Stimulated activated CD4-positive, alpha-beta T cell treated with anti-CD3 and anti-CD28 coated beads, Interleukin-12 subunit alpha, Interleukin-12 subunit beta, amount 100 ng/mL, for 4 hours (primary cell): Measurements from ENCODE around the gene SCD5.
"Not testable (repeated sequence)": the region's sequence is repeated elsewhere in the genome, so short reads cannot be mapped to it uniquely, and the experiment has no call there.

ENCODE experiments used
- DNase-seq: peaks from one replicate; pipeline ENCODE4 v3.0.0-alpha.2; 2020

Gene SCD5

GRCh38 chr4:82798168-82799005 lies at the start of gene SCD5:
Gene SCD5 (minus strand): TSS chr4:82798796. CDS start chr4:82798537, 259 bp downstream.
- peak; percentile 47 for DNase-seq

- no peak for DNase-seq
Measured at GRCh38 chr4:82842593-82842992, 44.0 kb upstream of the SCD5 start.

DNA sequence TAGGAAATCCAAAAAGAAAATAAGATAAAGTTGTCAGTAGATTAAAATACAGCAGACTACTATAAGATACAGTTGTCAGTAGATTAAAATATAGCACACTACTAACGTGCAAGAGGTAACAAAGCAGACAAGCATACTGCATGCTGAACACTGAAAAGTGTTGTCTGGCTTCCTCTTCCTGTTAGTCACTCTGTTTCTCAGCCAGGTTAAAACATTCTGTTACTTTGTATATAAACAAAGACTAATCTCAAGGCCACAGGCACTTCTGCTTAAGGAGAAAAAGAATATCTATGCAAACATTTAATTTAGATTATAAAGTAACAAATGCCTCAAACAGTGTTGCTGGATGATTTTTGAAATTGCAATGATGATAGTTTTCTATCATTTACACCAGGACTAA lies 41.0 kb upstream of the SCD5 start:
- no peak for DNase-seq

GRCh38 chr4:82833696-82834313 lies 35.2 kb upstream of the SCD5 start:
- no peak for DNase-seq

GRCh38 chr4:82833060-82833459 lies 34.5 kb upstream of the SCD5 start:
- DNase-seq: not testable (repeated sequence)

DNA sequence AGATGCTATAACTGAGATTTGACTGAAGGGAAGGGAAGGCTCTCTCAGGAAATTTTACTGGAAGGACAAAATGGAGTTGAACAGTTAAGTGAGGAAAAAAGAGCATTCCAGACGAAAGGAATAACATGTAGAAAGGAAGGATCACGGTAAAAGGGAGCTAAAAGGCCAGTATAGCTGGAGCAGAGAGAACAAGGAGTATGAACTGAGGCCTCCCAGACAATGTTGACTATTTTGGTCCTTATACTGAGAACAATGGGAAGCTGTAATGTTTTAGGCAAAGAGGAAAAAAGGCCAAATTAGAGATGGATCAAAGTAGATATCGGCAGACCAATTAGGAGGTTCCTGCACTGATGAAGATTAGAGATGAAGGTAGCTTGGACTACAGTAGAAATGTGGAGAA lies 26.8 kb upstream of the SCD5 start:
- no peak for DNase-seq

DNA sequence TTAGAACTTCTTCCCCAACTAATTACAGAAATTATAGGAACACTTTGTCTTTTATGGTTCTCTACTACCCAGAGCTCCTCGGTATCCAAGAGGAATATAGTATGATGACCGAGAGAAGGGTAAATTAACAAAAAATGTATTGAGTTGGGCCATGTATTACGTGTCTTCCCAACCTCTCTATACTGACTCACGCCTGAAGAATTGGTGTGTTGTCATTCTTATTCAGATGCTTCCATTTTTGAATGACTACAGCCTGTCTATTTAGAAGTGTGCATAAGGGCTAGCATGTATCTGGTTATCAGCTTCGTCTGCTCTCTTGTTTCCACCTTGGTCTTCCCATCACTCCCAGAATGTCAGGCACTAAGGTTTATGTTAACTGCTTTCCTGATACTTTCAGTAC lies 24.5 kb upstream of the SCD5 start:
- DNase-seq: no peak

- DNase-seq: no peak
Measured at GRCh38 chr4:82820689-82821088, 22.1 kb upstream of the SCD5 start.

GRCh38 chr4:82818664-82819662 lies 20.4 kb upstream of the SCD5 start:
- DNase-seq: no peak

- DNase-seq: not testable (repeated sequence)
Measured at GRCh38 chr4:82816874-82817273, 18.3 kb upstream of the SCD5 start.

GRCh38 chr4:82814034-82814433 lies 15.4 kb upstream of the SCD5 start:
- DNase-seq: no peak

DNA sequence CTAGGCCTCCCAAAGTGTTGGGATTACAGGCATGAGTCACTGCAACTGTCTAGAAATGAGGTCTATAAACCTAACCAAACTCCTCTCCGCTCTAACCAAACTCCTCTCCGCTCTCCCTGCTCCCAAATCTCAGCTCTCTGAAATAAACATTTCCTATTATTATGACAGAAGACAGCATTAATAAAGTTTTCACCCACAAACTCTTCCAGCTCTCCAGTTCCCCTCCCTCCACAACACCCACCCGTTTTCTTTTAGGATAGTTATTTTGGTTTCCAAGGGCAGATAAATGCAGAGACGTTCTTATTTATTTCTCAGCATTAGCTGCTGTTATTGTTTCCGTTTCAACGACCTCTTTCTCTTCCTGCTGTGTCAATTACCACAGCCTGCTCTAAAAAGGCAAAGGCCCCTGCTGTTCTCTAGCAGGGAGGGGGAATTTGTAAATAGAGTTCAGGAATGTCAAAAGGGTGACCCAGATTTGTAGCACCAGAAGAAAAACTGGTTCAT lies 13.3 kb upstream of the SCD5 start:
- DNase-seq: no peak

DNA sequence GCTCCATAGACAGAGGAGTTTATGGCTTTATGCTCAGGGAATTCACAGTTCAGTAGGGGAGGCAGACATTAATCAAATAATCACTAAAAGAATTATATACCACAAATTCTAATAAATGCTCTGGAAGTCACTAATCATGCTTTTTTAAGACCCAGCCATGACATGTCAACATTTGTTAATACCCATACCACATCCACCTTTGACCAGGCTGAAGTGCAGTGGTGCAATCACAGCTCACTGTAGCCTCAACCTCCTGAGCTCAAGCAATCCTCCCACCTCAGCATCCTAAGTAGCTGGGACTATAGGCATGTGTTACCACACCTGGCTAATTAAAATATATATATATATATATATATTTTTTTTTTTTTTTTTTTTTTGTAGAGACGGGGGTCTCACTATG lies 12.8 kb upstream of the SCD5 start:
- no peak for DNase-seq

GRCh38 chr4:82810176-82810575 lies 11.6 kb upstream of the SCD5 start:
- DNase-seq: no peak

GRCh38 chr4:82809619-82810018 lies 11.0 kb upstream of the SCD5 start:
- no peak for DNase-seq

GRCh38 chr4:82803746-82804145 lies 5.2 kb upstream of the SCD5 start:
- no peak for DNase-seq

DNA sequence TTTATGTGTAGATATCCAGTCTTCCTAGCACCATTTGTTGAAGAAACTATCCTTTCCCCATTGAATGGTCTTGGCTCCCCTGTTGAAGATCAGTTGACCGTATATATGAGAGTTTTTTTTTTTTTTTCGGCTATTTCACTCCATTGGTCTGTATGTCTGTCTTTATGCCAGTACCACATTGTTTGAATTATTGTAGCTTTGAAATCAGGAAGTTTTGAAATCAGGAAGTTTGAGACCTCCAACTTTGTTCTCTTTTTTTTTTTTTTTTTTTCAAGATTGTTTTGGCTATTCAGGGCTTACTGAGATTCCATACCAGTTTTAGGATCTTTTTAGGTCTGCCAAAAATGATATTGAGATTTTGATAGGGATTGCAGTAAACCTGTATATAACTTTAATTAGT lies 4.3 kb upstream of the SCD5 start:
- no peak for DNase-seq

DNA sequence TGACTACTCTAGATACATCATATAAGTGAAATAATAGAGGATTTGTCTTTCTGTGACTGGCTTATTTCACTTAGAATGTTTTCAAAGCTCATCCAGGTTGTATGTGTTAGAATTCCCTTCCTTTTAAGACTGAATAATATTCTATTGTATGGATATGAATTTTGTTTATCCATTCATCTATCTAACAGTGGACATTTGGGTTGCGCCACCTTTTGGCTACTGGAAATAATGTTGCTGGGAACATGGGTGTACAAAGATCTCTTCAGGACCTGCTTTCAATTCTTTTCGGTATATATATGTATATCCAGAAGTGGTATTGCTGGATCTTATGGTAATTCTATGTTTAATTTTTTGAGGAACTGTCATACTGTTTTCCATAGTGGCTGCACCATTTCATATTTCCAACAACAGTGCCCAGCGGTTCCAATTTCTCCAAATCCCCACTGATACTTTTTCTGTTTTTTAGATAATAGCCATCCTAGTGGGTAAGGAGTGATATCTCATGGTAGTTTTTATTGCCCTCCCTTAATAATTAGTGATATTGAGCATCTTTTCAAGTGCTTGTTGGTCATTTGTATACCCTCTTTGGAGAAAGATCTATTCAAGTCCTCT lies 3.4 kb upstream of the SCD5 start:
- DNase-seq: no peak

GRCh38 chr4:82799006-82799881 lies 648 bp upstream of the SCD5 start:
- no peak for DNase-seq

GRCh38 chr4:82797405-82798111 lies 1.0 kb downstream of the SCD5 start:
- no peak for DNase-seq

DNA sequence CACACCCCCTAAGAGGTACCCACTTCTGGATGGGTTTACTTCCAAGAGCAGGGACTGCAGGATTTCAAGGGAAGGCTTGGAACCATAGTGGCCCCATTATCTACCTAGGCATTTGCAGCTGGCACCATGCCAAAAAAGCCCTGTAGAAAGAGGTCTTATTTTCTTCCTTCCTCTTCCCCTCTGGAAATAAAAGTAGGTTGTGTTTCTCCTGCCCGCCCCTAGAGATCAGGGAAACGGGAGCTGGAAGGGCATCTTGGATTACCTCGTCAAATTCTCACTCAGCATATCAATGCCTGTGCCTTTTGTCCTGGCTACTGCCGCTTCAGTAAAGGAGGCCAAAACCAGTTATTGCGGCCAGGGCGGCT lies 1.6 kb downstream of the SCD5 start:
- no peak for DNase-seq
